Mammary epithelial cell (primary cell): Measurements from ENCODE around the gene MYOZ1.

Source experiments
- CTCF ChIP-seq, 2 donors: IDR thresholded peaks in 1 of 2; conservative IDR thresholded peaks in 1 of 2; 2 replicates each; pipeline ENCODE4 v1.5.1; 2011 to 2012; ENCODE audit warnings: inconsistent platforms in 2 of 2, low read length in 2 of 2, mild to moderate bottlenecking in 2 of 2, control low read depth in 1 of 2, low read depth in 1 of 2; ENCODE audit not compliant: insufficient read depth in 1 of 2; ENCODE audit errors: extremely low read depth in 1 of 2
- EZH2 ChIP-seq: IDR thresholded peaks from 2 replicates; pipeline ENCODE4 v1.6.1; 2012; ENCODE audit warnings: low read length, inconsistent platforms, borderline replicate concordance

- no peak for TF ChIP-seq CTCF (conservative IDR thresholded peaks at IDR 0.05 in 1 of 2, IDR thresholded peaks at IDR 0.05 in 1 of 2; ENCODE audit: extremely low read depth in 1 of 2, insufficient read depth in 1 of 2, low read depth in 1 of 2, low read length in 2 of 2)
- no peak for TF ChIP-seq EZH2
Observed at GRCh38 chr10:73625884-73626752, 15.2 kb downstream of the MYOZ1 start.
